22Rv1 (cell line): ENCODE measurements around the gene GPLD1.

Experiments used
- CTCF ChIP-seq: fragments of 450-650 bp; IDR thresholded peaks from 2 replicates; pipeline ENCODE4 v1.5.1; 2017; ENCODE audit warnings: mild to moderate bottlenecking
- ZFX ChIP-seq: fragments of 450-650 bp; IDR thresholded peaks from 2 replicates; pipeline ENCODE4 v1.6.1; 2017; ENCODE audit warnings: antibody characterized with exemption, borderline replicate concordance

GRCh38 chr6:24517659-24518543, 28.5 kb upstream of the GPLD1 start:
- no peak for TF ChIP-seq CTCF
- no peak for TF ChIP-seq ZFX
